WTC11 (cell line): ENCODE data around the gene UCN. TPM values are rescaled to one million over a fixed set of nuclear protein-coding genes. Genes with fewer than 3 reads are reported as not detected.
"Not testable (repeated sequence)": the region's sequence is repeated elsewhere in the genome, so short reads cannot be mapped to it uniquely, and the experiment has no call there.

Experiments
- ATAC-seq: fragments of 200-7000 bp; cut with Tn5 transposase; 2 replicates; pipeline ENCODE4 v1.10.0; 2021; ENCODE audit warnings: mild to moderate bottlenecking, moderate library complexity
- CTCF ChIA-PET: fragments of 300-600 bp; sonication (Branson Sonifier 250); formaldehyde crosslinking; loops from one replicate; lab custom pipeline; 2021; ENCODE audit warnings: antibody characterized with exemption; lab: Charles Lee
- POLR2A ChIA-PET: fragments of 350-600 bp; sonication (Branson Sonifier 250); formaldehyde crosslinking; loops from one replicate; lab custom pipeline; 2021; ENCODE audit warnings: antibody characterized with exemption; lab: Charles Lee
- DNase-seq: peaks from one replicate; pipeline ENCODE4 v3.0.0; 2021; ENCODE audit warnings: low spot score
- H3K27ac Mint-ChIP-seq: 2 replicates; pipeline ENCODE4 v1.8.0; 2021; ENCODE audit warnings: mixed read lengths
- H3K27me3 Mint-ChIP-seq: 2 replicates; pipeline ENCODE4 v1.8.0; 2021; ENCODE audit warnings: low read depth, mild to moderate bottlenecking, moderate library complexity, mixed read lengths
- H3K36me3 Mint-ChIP-seq: 2 replicates; pipeline ENCODE4 v1.8.0; 2021; ENCODE audit warnings: mixed read lengths
- H3K4me1 Mint-ChIP-seq: 2 replicates; pipeline ENCODE4 v1.8.0; 2022; ENCODE audit warnings: mixed read lengths
- H3K4me3 Mint-ChIP-seq: 2 replicates; pipeline ENCODE4 v1.8.0; 2021; ENCODE audit warnings: mild to moderate bottlenecking, moderate library complexity, mixed read lengths
- H3K9me3 Mint-ChIP-seq: 2 replicates; pipeline ENCODE4 v1.8.0; 2021; ENCODE audit warnings: mixed read lengths
- CREB1 ChIP-seq: sonication (generic); formaldehyde crosslinking; IDR thresholded peaks from 2 replicates; pipeline ENCODE4 v1.8.0; 2023; ENCODE audit warnings: mild to moderate bottlenecking, missing genetic modification reagents
- CREM ChIP-seq: sonication (generic); formaldehyde crosslinking; IDR thresholded peaks from 2 replicates; pipeline ENCODE4 v1.8.1; 2022; ENCODE audit warnings: mild to moderate bottlenecking, missing genetic modification reagents, moderate library complexity
- IRF2 ChIP-seq: sonication (generic); formaldehyde crosslinking; IDR thresholded peaks from 2 replicates; pipeline ENCODE4 v1.8.0; 2022; ENCODE audit warnings: low read depth, missing genetic modification reagents, borderline replicate concordance
- JUN ChIP-seq: sonication (generic); formaldehyde crosslinking; IDR thresholded peaks from 2 replicates; pipeline ENCODE4 v1.8.0; 2023; ENCODE audit warnings: mild to moderate bottlenecking, missing genetic modification reagents
- OVOL2 ChIP-seq: fragments of 250-450 bp; sonication (Bioruptor Pico); IDR thresholded peaks from 2 replicates; pipeline ENCODE4 v1.9.0; 2021; ENCODE audit warnings: mild to moderate bottlenecking, borderline replicate concordance
- RELA ChIP-seq: sonication (generic); formaldehyde crosslinking; IDR thresholded peaks from 2 replicates; pipeline ENCODE4 v1.8.1; 2022; ENCODE audit warnings: missing genetic modification reagents, mild to moderate bottlenecking, borderline replicate concordance
- SMAD4 ChIP-seq: sonication (generic); formaldehyde crosslinking; IDR thresholded peaks from 2 replicates; pipeline ENCODE4 v1.8.0; 2022; ENCODE audit warnings: mild to moderate bottlenecking, missing genetic modification reagents
- SOX15 ChIP-seq: fragments of 250-450 bp; sonication (Bioruptor Pico); IDR thresholded peaks from 2 replicates; pipeline ENCODE4 v1.9.0; 2021; ENCODE audit warnings: mild to moderate bottlenecking
- SP1 ChIP-seq: sonication (generic); formaldehyde crosslinking; conservative IDR thresholded peaks from 2 replicates; pipeline ENCODE4 v1.8.1; 2022; ENCODE audit warnings: missing genetic modification reagents
- TEAD1 ChIP-seq: sonication (generic); formaldehyde crosslinking; IDR thresholded peaks from 2 replicates; pipeline ENCODE4 v1.8.0; 2022; ENCODE audit warnings: mild to moderate bottlenecking, missing genetic modification reagents
- TEAD4 ChIP-seq: sonication (generic); formaldehyde crosslinking; IDR thresholded peaks from 2 replicates; pipeline ENCODE4 v1.8.0; 2022; ENCODE audit warnings: mild to moderate bottlenecking, missing genetic modification reagents
- TP53 ChIP-seq: sonication (generic); formaldehyde crosslinking; IDR thresholded peaks from 2 replicates; pipeline ENCODE4 v1.8.1; 2023; ENCODE audit warnings: mild to moderate bottlenecking, missing genetic modification reagents
- ZNF138 ChIP-seq: sonication (generic); formaldehyde crosslinking; conservative IDR thresholded peaks from 2 replicates; pipeline ENCODE4 v1.8.1; 2022; ENCODE audit warnings: mild to moderate bottlenecking, moderate library complexity, missing genetic modification reagents
- ZNF232 ChIP-seq: sonication (generic); formaldehyde crosslinking; IDR thresholded peaks from 2 replicates; pipeline ENCODE4 v1.8.0; 2022; ENCODE audit warnings: mild to moderate bottlenecking, missing genetic modification reagents
- ZNF263 ChIP-seq: sonication (generic); formaldehyde crosslinking; IDR thresholded peaks from 2 replicates; pipeline ENCODE4 v1.8.1; 2022; ENCODE audit warnings: low read depth, mild to moderate bottlenecking, moderate library complexity, missing genetic modification reagents
- total RNA-seq: library from RNA; stranded (reverse); gene quantifications from 3 replicates; pipeline ENCODE4 v1.2.3, GENCODE V29; 2021
- TF ChIP-seq, protein P1 (sequence below): fragments of 250-450 bp; sonication (Bioruptor Pico); conservative IDR thresholded peaks from 2 replicates; pipeline ENCODE4 v1.9.0; 2021; ENCODE audit warnings: mild to moderate bottlenecking
- TF ChIP-seq, protein P2 (sequence below): sonication (generic); formaldehyde crosslinking; IDR thresholded peaks from 2 replicates; pipeline ENCODE4 v1.8.1; 2023; ENCODE audit warnings: mild to moderate bottlenecking, missing genetic modification reagents
- TF ChIP-seq, protein P3 (sequence below): sonication (generic); formaldehyde crosslinking; IDR thresholded peaks from 2 replicates; pipeline ENCODE4 v1.8.1; 2022; ENCODE audit warnings: mild to moderate bottlenecking, moderate library complexity, missing genetic modification reagents
- TF ChIP-seq, protein P4 (sequence below): sonication (generic); formaldehyde crosslinking; IDR thresholded peaks from 2 replicates; pipeline ENCODE4 v1.8.1; 2023; ENCODE audit warnings: mild to moderate bottlenecking, missing genetic modification reagents
- TF ChIP-seq, protein P5 (sequence below): fragments of 200-600 bp; IDR thresholded peaks from 2 replicates; pipeline ENCODE4 v1.8.0; 2022; ENCODE audit warnings: antibody characterized with exemption
- TF ChIP-seq, protein P6 (sequence below): sonication (generic); formaldehyde crosslinking; IDR thresholded peaks from 2 replicates; pipeline ENCODE4 v1.8.0; 2022; ENCODE audit warnings: mild to moderate bottlenecking, missing genetic modification reagents

The UCN gene
- total RNA-seq, 1 experiment from 2014 or later = 0.68 TPM

DNA sequence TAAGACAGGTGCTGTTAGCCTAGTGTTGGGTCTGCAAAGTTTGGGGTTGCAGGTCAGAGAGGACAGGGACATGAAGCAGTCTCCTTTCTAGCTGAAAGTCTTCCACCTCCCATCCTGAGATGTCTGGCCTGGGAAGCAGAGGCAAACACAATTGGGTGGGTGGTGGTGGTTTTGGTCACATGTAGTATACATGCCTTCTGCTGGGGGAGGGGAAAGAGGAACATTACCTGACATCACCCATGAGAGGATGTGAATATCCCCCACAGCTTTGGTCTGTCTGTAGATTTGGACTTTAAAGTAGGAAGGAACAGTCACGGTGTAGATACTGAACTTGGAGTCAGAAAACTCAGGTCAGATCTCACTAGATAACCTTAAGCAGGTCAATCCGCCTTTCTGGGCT, 37.6 kb downstream of the UCN start:
- CTCF ChIA-PET = interaction anchor here (1.0 to 4.1 kb wide), 2 partner anchors 10 to 31 kb away, joined by 4 to 34 read pairs; partner anchors contain the start of gene TRIM54
- peaks cover 6% of the 10 kb centered on the region; the same call in 1 of the 2 replicates for H3K4me1 Mint-ChIP-seq
- no peak for ATAC-seq

DNA sequence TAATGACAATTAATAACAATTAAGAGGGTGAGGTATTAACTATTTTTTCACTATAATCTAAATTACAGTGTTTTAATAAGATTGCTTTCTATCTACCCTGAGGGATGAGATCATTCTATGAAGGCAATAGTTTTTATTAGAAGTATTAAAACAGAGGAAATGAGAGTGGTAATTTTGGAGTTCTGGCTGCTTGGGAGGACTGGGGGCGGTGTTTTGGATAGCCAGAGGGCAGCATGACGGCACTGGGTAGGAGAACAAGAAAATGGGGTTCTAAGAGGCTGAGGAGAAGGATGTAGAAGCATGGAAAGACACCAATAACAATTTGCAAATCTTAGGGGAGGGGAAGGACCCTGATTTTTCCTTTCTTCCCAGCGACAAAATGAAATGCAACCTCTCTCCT, 38.1 kb downstream of the UCN start:
- peaks cover 7% of the 10 kb centered on the region for H3K27me3 Mint-ChIP-seq
- TF ChIP-seq, protein P1, sequence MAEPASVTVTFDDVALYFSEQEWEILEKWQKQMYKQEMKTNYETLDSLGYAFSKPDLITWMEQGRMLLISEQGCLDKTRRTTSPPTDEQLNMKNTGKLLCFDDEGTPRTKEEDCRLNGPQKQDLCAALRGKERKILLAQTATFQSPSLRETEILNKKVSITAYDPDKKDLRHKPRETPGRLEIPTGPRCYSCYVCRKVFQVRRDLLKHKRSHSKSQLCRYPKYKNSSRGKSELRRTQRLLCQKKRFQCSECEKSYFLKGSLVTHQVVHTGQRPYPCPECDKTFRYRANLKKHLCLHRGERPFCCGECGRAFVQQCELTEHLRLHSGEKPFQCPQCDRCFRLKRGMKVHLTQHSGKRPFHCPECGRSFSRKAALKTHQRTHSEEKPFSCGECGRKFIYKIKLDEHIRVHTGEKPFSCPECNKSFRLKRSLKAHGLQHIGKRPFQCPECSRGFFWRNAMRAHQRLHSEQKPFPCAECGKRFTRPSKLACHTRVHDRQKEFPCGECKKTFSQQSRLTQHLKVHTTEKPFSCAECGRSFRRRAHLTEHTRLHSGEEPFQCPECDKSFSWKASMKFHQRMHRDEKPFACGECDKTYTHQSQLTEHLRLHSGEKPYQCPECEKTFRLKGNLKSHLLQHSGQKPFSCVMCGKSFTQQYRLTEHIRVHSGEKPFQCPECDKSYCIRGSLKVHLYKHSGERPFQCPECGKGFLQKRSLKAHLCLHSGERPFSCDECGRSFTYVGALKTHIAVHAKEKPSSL = no peak
- TF ChIP-seq, protein P2, sequence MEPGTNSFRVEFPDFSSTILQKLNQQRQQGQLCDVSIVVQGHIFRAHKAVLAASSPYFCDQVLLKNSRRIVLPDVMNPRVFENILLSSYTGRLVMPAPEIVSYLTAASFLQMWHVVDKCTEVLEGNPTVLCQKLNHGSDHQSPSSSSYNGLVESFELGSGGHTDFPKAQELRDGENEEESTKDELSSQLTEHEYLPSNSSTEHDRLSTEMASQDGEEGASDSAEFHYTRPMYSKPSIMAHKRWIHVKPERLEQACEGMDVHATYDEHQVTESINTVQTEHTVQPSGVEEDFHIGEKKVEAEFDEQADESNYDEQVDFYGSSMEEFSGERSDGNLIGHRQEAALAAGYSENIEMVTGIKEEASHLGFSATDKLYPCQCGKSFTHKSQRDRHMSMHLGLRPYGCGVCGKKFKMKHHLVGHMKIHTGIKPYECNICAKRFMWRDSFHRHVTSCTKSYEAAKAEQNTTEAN = no peak
- TF ChIP-seq SMAD4 (CRISPR knock-in tag) (no peak), JUN (CRISPR knock-in tag) (no peak)
- no peaks in the 10 kb centered on the region for H3K36me3 Mint-ChIP-seq
- no peak overlapping the region for H3K27ac Mint-ChIP-seq
- CTCF ChIA-PET = interaction anchor here (4.1 kb wide), 1 partner anchor 11 kb away, joined by 34 read pairs; the partner anchor contains the start of gene TRIM54
- H3K4me3 Mint-ChIP-seq = no peak overlapping the region
- DNase-seq (no peak), ATAC-seq (no peak)
- POLR2A ChIA-PET = no interaction called here
- peaks cover 7% of the 10 kb centered on the region; the same call in 1 of the 2 replicates for H3K4me1 Mint-ChIP-seq
- peaks cover 8% of the 10 kb centered on the region for H3K9me3 Mint-ChIP-seq

More for the DNA sequence above, 37.6 kb downstream of the UCN start:
- POLR2A ChIA-PET = no interaction called here
- H3K36me3 Mint-ChIP-seq = no peaks in the 10 kb centered on the region
- no peak overlapping the region for H3K4me3 Mint-ChIP-seq
- H3K27ac Mint-ChIP-seq = no peak overlapping the region
- peaks cover 8% of the 10 kb centered on the region for H3K9me3 Mint-ChIP-seq
- peaks cover 7% of the 10 kb centered on the region for H3K27me3 Mint-ChIP-seq
- no peak for TF ChIP-seq TP53 (CRISPR knock-in tag)
- TF ChIP-seq, protein P3, sequence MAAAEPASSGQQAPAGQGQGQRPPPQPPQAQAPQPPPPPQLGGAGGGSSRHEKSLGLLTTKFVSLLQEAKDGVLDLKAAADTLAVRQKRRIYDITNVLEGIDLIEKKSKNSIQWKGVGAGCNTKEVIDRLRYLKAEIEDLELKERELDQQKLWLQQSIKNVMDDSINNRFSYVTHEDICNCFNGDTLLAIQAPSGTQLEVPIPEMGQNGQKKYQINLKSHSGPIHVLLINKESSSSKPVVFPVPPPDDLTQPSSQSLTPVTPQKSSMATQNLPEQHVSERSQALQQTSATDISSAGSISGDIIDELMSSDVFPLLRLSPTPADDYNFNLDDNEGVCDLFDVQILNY = no peak
- TF ChIP-seq ZNF232 (CRISPR knock-in tag) = no peak
- no peak for TF ChIP-seq TEAD4 (CRISPR knock-in tag)
- TF ChIP-seq, protein P4, sequence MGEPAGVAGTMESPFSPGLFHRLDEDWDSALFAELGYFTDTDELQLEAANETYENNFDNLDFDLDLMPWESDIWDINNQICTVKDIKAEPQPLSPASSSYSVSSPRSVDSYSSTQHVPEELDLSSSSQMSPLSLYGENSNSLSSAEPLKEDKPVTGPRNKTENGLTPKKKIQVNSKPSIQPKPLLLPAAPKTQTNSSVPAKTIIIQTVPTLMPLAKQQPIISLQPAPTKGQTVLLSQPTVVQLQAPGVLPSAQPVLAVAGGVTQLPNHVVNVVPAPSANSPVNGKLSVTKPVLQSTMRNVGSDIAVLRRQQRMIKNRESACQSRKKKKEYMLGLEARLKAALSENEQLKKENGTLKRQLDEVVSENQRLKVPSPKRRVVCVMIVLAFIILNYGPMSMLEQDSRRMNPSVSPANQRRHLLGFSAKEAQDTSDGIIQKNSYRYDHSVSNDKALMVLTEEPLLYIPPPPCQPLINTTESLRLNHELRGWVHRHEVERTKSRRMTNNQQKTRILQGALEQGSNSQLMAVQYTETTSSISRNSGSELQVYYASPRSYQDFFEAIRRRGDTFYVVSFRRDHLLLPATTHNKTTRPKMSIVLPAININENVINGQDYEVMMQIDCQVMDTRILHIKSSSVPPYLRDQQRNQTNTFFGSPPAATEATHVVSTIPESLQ = no peak
- no peak for TF ChIP-seq IRF2 (CRISPR knock-in tag)
- TF ChIP-seq, all 79 proteins: peak for 0
- no peak for DNase-seq

DNA sequence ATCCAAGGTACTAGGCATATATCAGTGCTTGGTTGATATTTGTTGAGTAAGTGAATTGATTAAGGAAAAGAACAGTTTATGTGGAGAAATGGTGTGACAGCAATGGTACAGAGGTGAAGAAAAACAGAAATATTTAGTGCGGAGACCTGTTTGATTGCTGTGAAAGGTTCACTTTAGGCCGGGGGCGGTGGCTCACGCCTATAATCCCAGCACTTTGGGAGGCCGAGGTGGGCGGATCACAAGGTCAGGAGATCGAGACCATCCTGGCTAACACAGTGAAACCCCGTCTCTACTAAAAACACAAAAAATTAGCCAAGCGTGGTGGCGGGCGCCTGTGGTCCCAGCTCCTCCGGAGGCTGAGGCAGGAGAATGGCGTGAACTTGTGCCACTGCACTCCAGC, 39.9 kb downstream of the UCN start:
- POLR2A ChIA-PET, H3K27me3 Mint-ChIP-seq, H3K4me3 Mint-ChIP-seq, H3K36me3 Mint-ChIP-seq, H3K27ac Mint-ChIP-seq, ATAC-seq, DNase-seq, H3K9me3 Mint-ChIP-seq: not testable (repeated sequence)
- CTCF ChIA-PET = interaction anchor here (7.7 kb wide), 1 partner anchor 13 kb away, joined by 124 read pairs; the partner anchor contains the start of gene TRIM54
- peaks cover 14% of the 10 kb centered on the region for H3K4me1 Mint-ChIP-seq

DNA sequence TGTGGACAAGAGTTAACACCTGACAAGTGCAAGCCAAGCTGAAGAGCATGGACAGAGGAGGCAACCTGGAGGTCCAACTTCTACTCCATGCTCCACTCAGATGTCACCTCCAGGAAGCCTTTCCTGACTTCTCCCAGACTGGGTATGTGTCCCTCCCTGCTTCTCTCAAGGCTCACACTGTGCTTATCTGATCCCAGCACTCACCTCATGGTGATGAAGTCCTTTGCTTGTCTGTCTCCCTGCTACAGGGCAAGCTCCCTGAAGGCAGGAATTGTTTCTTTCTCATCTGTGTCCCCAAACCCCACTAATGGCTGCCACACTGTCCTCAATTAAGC, 42.7 kb downstream of the UCN start:
- peaks cover 21% of the 10 kb centered on the region for H3K27me3 Mint-ChIP-seq
- peaks cover 8% of the 10 kb centered on the region for H3K9me3 Mint-ChIP-seq
- no peaks in the 10 kb centered on the region for H3K36me3 Mint-ChIP-seq
- peak overlapping the region; percentile 36 for H3K4me3 Mint-ChIP-seq
- ChIA-PET CTCF (interaction anchor here (0.7 to 7.7 kb wide), 12 partner anchors 8 to 131 kb away, joined by 3 to 124 read pairs (median 7); partner anchors contain the start of genes DNAJC5G, EIF2B4, PREB and TRIM54), POLR2A (interaction anchor here (0.6 kb wide), 1 partner anchor 12 kb away, joined by 11 read pairs; no protein-coding TSS in a partner anchor)
- H3K4me1 Mint-ChIP-seq = peaks cover 26% of the 10 kb centered on the region
- DNase-seq (no peak), ATAC-seq (no peak)
- H3K27ac Mint-ChIP-seq = no peak overlapping the region
- TF ChIP-seq CREM (CRISPR knock-in tag) = no peak
- no peak for TF ChIP-seq RELA (CRISPR knock-in tag)
- no peak for TF ChIP-seq OVOL2 (CRISPR knock-in tag)
- TF ChIP-seq, protein P5, sequence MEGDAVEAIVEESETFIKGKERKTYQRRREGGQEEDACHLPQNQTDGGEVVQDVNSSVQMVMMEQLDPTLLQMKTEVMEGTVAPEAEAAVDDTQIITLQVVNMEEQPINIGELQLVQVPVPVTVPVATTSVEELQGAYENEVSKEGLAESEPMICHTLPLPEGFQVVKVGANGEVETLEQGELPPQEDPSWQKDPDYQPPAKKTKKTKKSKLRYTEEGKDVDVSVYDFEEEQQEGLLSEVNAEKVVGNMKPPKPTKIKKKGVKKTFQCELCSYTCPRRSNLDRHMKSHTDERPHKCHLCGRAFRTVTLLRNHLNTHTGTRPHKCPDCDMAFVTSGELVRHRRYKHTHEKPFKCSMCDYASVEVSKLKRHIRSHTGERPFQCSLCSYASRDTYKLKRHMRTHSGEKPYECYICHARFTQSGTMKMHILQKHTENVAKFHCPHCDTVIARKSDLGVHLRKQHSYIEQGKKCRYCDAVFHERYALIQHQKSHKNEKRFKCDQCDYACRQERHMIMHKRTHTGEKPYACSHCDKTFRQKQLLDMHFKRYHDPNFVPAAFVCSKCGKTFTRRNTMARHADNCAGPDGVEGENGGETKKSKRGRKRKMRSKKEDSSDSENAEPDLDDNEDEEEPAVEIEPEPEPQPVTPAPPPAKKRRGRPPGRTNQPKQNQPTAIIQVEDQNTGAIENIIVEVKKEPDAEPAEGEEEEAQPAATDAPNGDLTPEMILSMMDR = no peak
- TF ChIP-seq ZNF232 (CRISPR knock-in tag) = no peak
- no peak for TF ChIP-seq ZNF138 (CRISPR knock-in tag)
- TF ChIP-seq SOX15 (CRISPR knock-in tag) = no peak
- TF ChIP-seq ZNF263 = no peak
- no peak for TF ChIP-seq JUN (CRISPR knock-in tag)
- TF ChIP-seq, protein P6, sequence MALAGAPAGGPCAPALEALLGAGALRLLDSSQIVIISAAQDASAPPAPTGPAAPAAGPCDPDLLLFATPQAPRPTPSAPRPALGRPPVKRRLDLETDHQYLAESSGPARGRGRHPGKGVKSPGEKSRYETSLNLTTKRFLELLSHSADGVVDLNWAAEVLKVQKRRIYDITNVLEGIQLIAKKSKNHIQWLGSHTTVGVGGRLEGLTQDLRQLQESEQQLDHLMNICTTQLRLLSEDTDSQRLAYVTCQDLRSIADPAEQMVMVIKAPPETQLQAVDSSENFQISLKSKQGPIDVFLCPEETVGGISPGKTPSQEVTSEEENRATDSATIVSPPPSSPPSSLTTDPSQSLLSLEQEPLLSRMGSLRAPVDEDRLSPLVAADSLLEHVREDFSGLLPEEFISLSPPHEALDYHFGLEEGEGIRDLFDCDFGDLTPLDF (CRISPR knock-in tag) = no peak
- no peak for TF ChIP-seq SP1 (CRISPR knock-in tag)
- no peak for TF ChIP-seq TEAD1 (CRISPR knock-in tag)
- TF ChIP-seq CREB1 (CRISPR knock-in tag) = no peak
